Skeletal muscle cell (primary cell): Measurements from ENCODE around the gene IPCEF1.

ENCODE experiments used
- DNase-seq: peaks from one replicate; pipeline ENCODE4 v3.0.0-alpha.2; 2010; ENCODE audit warnings: low read depth
- H3K4me3 ChIP-seq: 2 replicates; pipeline ENCODE4 v1.5.1; 2011; ENCODE audit warnings: low read depth, mild to moderate bottlenecking, control low read depth, low read length, moderate library complexity

IPCEF1 gene

DNA sequence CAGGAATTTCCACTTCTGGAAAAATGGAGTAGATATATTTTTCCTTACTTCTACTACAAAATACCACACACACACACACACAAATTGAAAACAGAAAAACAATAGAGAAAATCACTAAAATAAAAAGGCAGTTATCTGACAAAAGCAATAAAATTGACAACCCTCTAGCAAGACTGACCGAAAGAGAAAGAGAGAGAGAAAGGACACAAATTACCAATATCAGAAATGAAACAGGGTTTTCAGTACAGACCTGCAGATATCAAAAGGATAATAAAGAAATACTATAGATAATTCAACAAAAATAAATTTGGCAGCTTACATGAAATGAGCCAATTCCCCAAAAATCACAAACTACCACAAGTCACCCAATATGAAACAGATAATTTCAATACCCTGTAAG, 212.8 kb downstream of the IPCEF1 start:
- no peak for DNase-seq
- H3K4me3 ChIP-seq, result no peak overlapping the region

DNA sequence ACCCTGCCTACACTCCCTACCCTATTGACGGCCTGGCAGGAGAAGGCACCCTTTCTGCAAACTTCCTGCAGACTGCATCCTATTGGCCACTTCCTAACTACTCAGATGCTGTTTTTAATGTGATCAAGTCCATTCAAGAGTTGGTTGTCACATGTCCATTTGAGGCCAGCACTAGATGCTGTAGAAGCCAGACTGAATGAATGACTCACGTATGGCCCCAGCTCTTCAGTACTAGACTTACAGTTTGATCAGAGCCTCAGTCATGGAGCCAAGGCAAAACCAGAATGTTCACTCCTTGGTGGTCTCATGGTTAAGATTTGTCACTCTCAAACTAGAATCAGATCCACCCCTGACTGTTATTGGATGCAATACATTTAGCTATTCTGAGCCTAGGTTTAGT, 215.9 kb downstream of the IPCEF1 start:
- no peak for DNase-seq

DNA sequence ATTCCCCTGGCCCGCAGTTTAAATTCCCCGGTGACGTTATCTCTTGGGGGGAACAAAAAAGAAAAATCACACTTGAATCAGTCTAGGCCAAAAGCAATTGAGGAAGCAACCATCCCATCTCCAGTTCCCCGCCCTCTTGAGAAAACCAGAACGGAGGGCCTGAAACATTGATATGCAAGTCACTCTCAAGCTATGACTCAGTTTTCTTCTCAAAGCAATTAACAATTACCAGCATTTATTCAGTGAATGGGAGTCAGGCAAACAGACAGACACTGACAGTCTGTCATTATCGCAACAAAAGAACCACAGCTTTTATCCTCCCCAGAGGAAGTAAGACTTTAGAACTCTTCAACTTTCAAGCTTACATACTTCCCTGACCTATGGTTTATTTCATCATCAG, 216.7 kb downstream of the IPCEF1 start:
- H3K4me3 ChIP-seq, result no peak overlapping the region
- no peak for DNase-seq

More for the DNA sequence above, 215.9 kb downstream of the IPCEF1 start:
- no peak overlapping the region for H3K4me3 ChIP-seq

DNA sequence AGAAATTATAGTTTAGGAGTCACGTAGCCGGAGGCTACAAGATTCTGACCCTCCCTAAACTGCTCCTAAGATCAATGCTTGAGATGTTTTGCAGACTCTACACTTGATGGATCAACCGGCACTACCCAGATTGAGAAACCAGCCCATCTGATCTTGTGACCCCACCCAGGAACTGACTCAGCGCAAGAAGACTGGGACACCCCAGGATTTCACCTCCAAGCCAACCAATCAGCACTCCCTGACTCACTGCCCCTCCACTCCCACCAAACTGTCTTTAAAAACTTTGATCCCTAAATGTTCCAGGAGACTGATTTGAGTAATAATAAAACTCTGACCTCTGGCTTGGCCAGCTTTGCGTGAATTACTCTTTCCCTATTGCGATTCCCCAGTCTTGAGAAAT, 217.8 kb downstream of the IPCEF1 start:
- H3K4me3 ChIP-seq, result no peak overlapping the region
- DNase-seq, result no peak

DNA sequence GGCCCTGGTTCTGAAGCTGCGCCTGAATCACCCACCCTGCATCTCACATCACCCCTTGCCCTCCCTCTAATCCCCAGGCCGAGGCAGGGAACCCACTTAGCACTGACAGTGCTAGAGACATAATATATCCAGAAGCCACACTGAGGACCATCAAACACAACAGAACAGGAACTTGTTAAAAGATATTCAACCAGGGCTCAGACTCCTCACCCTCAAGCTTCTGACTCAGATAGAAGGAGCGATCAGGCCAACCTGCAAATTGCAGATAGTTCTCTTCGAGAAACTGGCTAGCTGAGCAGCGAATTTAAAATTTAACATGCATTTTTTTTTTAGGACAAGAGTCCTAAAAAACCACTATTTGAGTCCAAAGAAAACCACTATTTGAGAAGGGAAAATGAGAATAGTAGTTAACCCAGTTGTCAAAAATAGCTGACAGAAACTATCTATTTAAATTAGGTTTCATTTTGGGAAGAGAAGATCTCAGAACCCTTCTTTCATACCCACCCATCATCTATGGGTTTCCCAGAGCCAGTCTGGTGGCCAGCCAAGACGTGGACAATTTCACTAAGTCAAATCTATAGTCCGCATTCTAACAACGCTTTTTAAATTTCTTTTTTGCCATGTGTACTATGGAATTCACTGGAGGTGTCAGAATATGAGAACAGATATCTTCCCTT, 222.0 kb downstream of the IPCEF1 start:
- DNase-seq, result no peak
- H3K4me3 ChIP-seq, result no peak overlapping the region

DNA sequence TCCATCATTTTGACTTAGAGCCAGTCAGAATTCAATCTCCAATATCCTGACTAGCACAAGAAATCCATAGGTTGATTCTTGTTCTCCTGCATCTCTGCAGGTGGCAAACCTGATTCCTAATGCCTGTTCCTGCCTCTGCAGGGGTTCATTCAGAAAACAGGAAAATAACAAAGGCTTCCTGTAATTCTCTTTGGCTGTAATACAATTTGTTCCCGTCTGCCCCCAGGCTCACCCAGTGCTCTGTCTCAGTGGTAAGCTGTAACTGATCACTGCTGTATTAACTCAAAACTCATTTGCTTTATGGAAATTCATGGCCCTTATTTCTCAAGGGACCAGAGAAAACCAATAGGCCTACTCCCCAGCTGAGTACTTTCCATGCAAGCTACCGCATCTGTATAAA, 228.9 kb downstream of the IPCEF1 start:
- no peak overlapping the region for H3K4me3 ChIP-seq
- DNase-seq, result no peak

DNA sequence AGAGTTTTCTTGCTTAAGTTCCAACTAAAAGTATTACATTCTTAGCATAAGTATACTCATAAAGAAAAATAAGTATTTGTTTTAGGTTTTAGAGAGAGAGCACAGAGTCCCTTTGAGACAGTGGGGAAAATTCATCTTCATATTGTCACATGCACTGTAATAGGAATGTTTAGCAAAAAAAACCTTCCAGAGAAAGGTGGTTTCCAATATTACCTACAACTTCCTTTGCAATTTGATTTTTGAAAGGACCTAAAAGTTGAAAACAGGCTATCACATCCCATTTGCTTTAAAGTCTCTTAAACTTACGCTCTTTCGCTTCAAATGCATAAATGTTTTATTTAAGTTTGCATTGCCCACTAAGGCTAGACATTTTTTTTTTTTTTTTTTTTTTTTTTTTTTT, 231.2 kb downstream of the IPCEF1 start:
- no peak overlapping the region for H3K4me3 ChIP-seq

DNA sequence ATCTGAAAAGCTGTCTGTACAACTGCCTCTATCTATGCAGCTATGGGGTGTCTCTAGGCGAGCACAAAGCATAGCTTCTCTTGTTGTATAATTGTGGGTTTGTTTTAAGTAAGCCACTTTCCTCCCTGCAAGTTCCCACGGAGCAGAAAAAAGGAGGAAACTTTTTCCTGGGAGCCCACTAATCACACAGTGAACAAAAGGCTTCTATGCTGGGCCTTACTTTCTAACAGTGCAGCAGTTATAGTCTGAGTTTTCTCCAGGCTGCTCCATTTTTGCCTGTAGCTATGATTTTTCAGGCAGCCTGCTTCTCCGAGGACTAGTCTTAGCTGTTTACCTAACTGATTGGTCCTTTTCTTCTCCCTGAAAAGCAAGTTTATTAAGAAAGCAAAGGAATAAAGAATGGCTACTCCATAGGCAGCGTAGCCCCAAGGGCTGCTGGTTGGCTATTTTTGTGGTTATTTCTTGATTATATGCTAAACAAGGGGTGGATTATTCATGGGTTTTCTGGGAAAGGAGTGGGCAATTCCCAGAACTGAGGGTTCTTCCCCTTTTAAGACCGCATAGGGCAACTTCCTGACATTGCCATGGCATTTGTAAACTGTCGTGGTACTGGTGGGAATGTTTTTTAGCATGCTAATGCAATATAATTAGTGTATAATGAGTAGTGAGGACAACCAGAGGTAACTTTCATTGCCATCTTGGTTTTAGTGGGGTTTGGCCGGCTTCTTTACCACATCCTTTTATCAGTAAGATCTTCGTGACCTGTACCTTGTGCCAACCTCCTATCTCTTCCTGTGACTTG, 233.2 kb downstream of the IPCEF1 start:
- H3K4me3 ChIP-seq, result no peak overlapping the region
- no peak for DNase-seq

More for the DNA sequence above, 231.2 kb downstream of the IPCEF1 start:
- no peak for DNase-seq

DNA sequence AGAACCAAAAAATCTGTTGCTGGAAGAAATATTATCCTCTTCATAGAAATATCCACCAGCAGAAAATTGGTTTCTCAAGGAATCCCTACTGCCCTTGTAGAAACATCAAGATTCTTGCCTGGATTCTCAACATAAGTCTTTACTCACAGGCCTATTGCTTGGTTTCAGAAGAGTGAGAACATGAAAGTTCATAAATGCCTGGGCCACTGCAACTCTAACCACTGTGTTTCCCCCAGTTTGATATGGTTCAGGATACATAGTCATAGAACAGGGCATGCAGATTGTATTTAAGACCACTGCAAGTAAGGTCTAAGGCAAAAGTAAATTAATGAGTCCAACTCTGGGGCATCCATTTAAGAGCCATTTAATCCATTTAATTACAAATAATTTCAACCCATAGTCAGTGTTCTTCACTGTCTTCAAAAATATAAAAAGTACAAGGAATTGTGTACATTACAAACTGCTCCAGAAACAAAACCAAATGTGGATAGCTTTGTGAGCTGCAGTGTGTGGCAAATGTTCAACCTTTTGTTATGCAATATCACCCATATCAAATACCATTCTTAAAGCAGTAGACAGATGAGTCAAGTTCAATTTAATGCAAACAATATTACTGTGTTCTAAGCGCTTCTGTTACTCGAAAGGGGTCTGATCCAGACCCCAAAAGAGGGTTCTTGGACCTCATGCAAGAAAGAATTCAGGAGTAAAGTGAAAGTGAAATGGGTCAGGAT, 234.2 kb downstream of the IPCEF1 start:
- H3K4me3 ChIP-seq, result no peak overlapping the region
- no peak for DNase-seq

DNA sequence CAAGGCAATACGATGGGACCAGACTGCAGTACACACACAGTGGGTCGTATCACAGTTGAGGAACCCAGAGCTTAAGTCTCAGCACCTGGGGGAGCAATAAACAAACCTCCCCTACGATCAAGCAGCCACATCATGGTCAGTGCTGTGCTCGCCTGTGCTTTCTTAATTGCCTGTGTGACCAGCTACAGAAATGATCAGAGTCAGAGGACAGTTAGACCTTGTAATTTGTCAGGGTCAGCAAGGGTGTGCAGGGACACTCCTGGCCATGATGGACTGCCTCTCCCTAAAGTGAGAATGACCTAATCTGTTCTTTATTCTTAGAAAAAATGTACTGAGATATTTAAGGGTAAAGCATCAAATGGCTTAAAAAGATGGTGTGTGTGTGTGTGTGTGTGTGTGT, 239.1 kb downstream of the IPCEF1 start:
- H3K4me3 ChIP-seq, result no peak overlapping the region
- DNase-seq, result no peak

DNA sequence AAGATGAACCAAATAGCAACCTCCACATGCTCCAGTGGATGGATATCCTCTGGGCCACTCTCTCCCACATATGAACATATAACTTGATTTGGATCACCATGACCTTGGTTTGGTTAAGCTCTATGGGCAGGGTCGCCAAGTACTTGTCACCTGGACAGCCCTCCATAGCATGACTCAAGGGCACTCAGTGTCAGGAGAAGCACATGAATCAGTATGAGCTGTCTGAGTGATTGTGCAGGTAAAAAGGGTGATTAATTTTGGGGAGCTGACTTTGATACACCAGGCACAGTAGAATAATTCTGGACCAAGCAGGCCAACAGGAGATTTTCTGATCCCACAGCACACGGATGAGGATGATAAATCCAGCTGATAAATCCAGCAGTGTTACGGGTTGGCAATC, 243.2 kb downstream of the IPCEF1 start:
- no peak overlapping the region for H3K4me3 ChIP-seq
- DNase-seq, result no peak

DNA sequence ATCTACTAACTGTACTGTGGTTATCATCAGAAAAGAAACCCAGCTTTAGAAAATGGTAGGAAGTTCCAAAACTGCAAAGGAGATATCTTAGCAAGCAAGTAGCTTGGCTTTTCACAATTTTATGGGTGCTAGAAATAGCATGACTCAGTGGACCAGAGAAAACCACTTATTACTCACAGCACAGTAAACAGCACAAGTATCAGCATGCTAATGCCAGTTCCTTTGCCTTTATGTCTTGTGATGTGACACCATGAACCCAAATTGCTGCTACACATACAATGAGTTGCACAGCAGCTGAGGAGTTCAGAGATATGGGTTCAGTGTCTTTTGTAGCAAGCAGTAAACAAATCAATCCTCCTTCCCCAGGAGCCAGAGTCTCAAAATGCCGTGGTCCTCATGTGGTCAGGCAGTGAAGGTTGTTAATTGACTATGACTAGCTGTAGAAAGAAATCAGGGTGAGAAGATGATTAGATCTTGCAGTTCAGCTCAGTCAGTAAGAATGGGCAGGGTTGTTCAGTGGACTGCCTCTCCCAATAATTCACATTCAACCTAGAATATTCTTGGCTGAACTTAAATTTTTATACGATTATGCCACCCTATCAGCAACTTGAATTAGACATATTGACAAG, 244.3 kb downstream of the IPCEF1 start:
- H3K4me3 ChIP-seq, result no peak overlapping the region
- no peak for DNase-seq

DNA sequence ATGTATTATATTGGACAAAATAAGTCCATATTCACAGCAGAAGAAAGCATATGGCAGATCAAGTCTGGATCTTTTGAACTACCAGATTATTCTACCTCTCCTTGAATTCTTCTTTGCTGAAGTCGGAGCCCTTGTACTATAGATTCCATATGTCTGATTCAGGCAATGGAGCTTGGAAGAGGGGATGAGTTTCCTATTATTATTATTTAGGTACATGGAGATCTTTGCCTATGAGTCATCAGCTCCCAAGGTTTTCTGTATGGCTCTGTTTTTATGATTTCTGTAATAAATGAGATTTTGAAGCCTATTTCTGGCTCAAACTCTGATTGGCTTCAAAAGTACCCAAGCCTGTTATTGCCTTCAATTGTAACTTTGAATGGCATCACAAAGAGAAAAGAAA, 245.6 kb downstream of the IPCEF1 start:
- no peak for DNase-seq
- no peak overlapping the region for H3K4me3 ChIP-seq

DNA sequence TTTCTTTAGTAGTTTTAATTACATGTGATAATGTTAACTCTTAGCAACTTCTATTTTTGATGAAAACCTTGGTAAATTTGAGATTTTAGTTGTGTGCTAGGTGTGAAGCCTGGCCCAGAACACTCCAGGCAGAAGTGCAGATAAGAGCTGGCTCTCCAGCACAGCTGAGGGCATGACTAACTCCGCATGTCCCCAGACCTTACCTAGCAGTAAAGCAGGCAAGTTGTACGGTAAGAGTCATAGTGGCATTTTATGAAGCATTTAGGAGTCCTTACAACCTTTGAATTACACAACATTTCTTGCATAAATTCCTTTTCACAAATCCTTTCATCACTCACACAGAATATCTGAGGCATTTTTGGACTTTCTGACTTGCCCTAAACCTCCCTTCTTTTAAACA, 250.4 kb downstream of the IPCEF1 start:
- no peak for DNase-seq
- H3K4me3 ChIP-seq, result no peak overlapping the region
